Loucy (cell line): ENCODE results near the gene CCDC188.

ENCODE experiments used
- H2AFZ ChIP-seq: fragments of 200-600 bp; sonication (generic); 2 replicates; pipeline ENCODE4 v1.6.0; 2016; ENCODE audit warnings: antibody characterized with exemption, mild to moderate bottlenecking, low read length, moderate library complexity
- H3F3A ChIP-seq: fragments of 200-600 bp; 2 replicates; pipeline ENCODE4 v1.6.0; 2016; ENCODE audit warnings: antibody characterized with exemption, low read depth, mild to moderate bottlenecking
- H3K27me3 ChIP-seq: fragments of 200-600 bp; sonication (generic); 2 replicates; pipeline ENCODE4 v1.6.1; 2014; ENCODE audit warnings: low read length, mild to moderate bottlenecking; ENCODE audit not compliant: insufficient read depth, poor library complexity, severe bottlenecking
- H3K36me3 ChIP-seq: fragments of 200-600 bp; sonication (generic); 2 replicates; pipeline ENCODE4 v1.6.1; 2016; ENCODE audit warnings: low read length; ENCODE audit not compliant: insufficient read depth
- H3K4me1 ChIP-seq: fragments of 200-600 bp; sonication (generic); 2 replicates; pipeline ENCODE4 v1.5.1; 2014; ENCODE audit warnings: low read length, mild to moderate bottlenecking; ENCODE audit not compliant: insufficient read depth, poor library complexity, severe bottlenecking
- H3K4me2 ChIP-seq: fragments of 200-600 bp; sonication (generic); 2 replicates; pipeline ENCODE4 v1.6.0; 2014; ENCODE audit warnings: antibody characterized with exemption, low read length, low read depth, mild to moderate bottlenecking; ENCODE audit not compliant: poor library complexity, severe bottlenecking
- H3K4me3 ChIP-seq: fragments of 200-600 bp; sonication (generic); 2 replicates; pipeline ENCODE4 v1.5.1; 2014; ENCODE audit warnings: low read length, mild to moderate bottlenecking, mixed read lengths; ENCODE audit not compliant: poor library complexity, severe bottlenecking
- H3K79me2 ChIP-seq: fragments of 200-600 bp; sonication (generic); 2 replicates; pipeline ENCODE4 v1.6.1; 2014; ENCODE audit warnings: low read length; ENCODE audit not compliant: insufficient read depth
- H3K9ac ChIP-seq: fragments of 200-600 bp; sonication (generic); 2 replicates; pipeline ENCODE4 v1.6.0; 2014; ENCODE audit warnings: mild to moderate bottlenecking, low read depth, low read length, moderate library complexity; ENCODE audit not compliant: poor library complexity, severe bottlenecking
- H3K9me2 ChIP-seq: fragments of 200-600 bp; sonication (generic); replicated peaks from 2 replicates; pipeline ENCODE4 v1.6.1; 2016; ENCODE audit warnings: low read depth, low read length, mixed read lengths
- H3K9me3 ChIP-seq: fragments of 200-600 bp; sonication (generic); 2 replicates; pipeline ENCODE4 v1.6.1; 2014; ENCODE audit warnings: mild to moderate bottlenecking, antibody characterized with exemption, low read length, low read depth; ENCODE audit not compliant: insufficient read depth
- H4K20me1 ChIP-seq: fragments of 200-600 bp; sonication (generic); 2 replicates; pipeline ENCODE4 v1.6.0; 2014; ENCODE audit warnings: antibody characterized with exemption, low read length, mild to moderate bottlenecking; ENCODE audit not compliant: insufficient read depth, poor library complexity, severe bottlenecking
- CTCF ChIP-seq: fragments of 200-600 bp; sonication (generic); conservative IDR thresholded peaks from 2 replicates; pipeline ENCODE4 v1.5.1; 2014; ENCODE audit warnings: mild to moderate bottlenecking, antibody characterized with exemption, low read length
- EZH2phosphoT487 ChIP-seq: fragments of 200-600 bp; IDR thresholded peaks from 2 replicates; pipeline ENCODE4 v1.6.1; 2018; ENCODE audit warnings: antibody characterized with exemption, mild to moderate bottlenecking, moderate library complexity, borderline replicate concordance

The CCDC188 gene

GRCh38 chr22:20099099-20099711 lies 51.6 kb downstream of the CCDC188 start:
- H3K9me2 ChIP-seq: no peaks in the 10 kb centered on the region
- H4K20me1 ChIP-seq: peaks cover 41% of the 10 kb centered on the region
- H3K9ac ChIP-seq: no peak overlapping the region
- no peak for TF ChIP-seq CTCF
- no peak for TF ChIP-seq EZH2phosphoT487
- no peak overlapping the region for H2AFZ ChIP-seq
- no peaks in the 10 kb centered on the region for H3K9me3 ChIP-seq
- no peak overlapping the region for H3K4me3 ChIP-seq
- no peaks in the 10 kb centered on the region for H3K4me1 ChIP-seq
- H3K79me2 ChIP-seq: peaks cover 61% of the 10 kb centered on the region
- no peak overlapping the region for H3K4me2 ChIP-seq
- peaks cover 87% of the 10 kb centered on the region for H3K36me3 ChIP-seq
- no peaks in the 10 kb centered on the region for H3K27me3 ChIP-seq
- no peaks in the 10 kb centered on the region for H3F3A ChIP-seq
